ENCODE data around the gene VKORC1L1.

- TF ChIP-seq CTCF (conservative IDR thresholded peaks at IDR 0.05) = no peak
- TF ChIP-seq EZH2 (IDR thresholded peaks at IDR 0.05; ENCODE audit: low read depth) = no peak
These were observed 80.3 kb downstream of the VKORC1L1 start for GRCh38 chr7:65953001-65953720.
